Parathyroid adenoma (tissue), 2 donors: ENCODE measurements around the gene PTPN14.

Experiments used
- H2AFZ ChIP-seq: fragments of 300-600 bp; sonication (generic); one replicate; pipeline ENCODE4 v1.7.0; 2017; ENCODE audit warnings: antibody characterized with exemption, mild to moderate bottlenecking
- H3K27ac ChIP-seq: fragments of 300-600 bp; sonication (generic); one replicate; pipeline ENCODE4 v1.7.0; 2017
- H3K27me3 ChIP-seq: fragments of 300-600 bp; sonication (generic); one replicate; pipeline ENCODE4 v1.7.0; 2017; ENCODE audit warnings: low read length; ENCODE audit not compliant: control insufficient read depth, insufficient read depth
- H3K36me3 ChIP-seq: fragments of 300-600 bp; sonication (generic); one replicate; pipeline ENCODE4 v1.7.0; 2017; ENCODE audit warnings: low read length; ENCODE audit not compliant: control insufficient read depth, insufficient read depth
- H3K4me1 ChIP-seq: fragments of 300-600 bp; sonication (generic); one replicate; pipeline ENCODE4 v1.7.0; 2017; ENCODE audit warnings: control low read depth
- H3K4me2 ChIP-seq: fragments of 300-600 bp; sonication (generic); one replicate; pipeline ENCODE4 v1.7.0; 2017; ENCODE audit warnings: low read length
- H3K4me3 ChIP-seq: fragments of 300-600 bp; sonication (generic); one replicate; pipeline ENCODE4 v1.7.0; 2017; ENCODE audit warnings: low read depth, low read length
- H3K79me2 ChIP-seq: fragments of 300-600 bp; sonication (generic); one replicate; pipeline ENCODE4 v1.7.0; 2017; ENCODE audit warnings: control low read depth
- H3K9ac ChIP-seq: fragments of 300-600 bp; sonication (generic); one replicate; pipeline ENCODE4 v1.7.0; 2017; ENCODE audit warnings: mild to moderate bottlenecking
- H3K9me3 ChIP-seq: fragments of 300-600 bp; sonication (generic); one replicate; pipeline ENCODE4 v1.7.0; 2017; ENCODE audit warnings: low read length; ENCODE audit not compliant: control insufficient read depth
- CTCF ChIP-seq: fragments of 300-600 bp; sonication (generic); IDR thresholded peaks from one replicate; pipeline ENCODE4 v1.7.0; 2017; ENCODE audit warnings: antibody characterized with exemption, mild to moderate bottlenecking
- donor health status: primary hyperparathyroidism.

The PTPN14 gene

GRCh38 chr1:214569357-214570004, 18.1 kb upstream of the PTPN14 start:
- Histone ChIP-seq H3K27me3 (no peaks in the 10 kb centered on the region), H3K9me3 (no peaks in the 10 kb centered on the region), H3K36me3 (no peaks in the 10 kb centered on the region), H2AFZ (no peak overlapping the region), H3K4me1 (no peaks in the 10 kb centered on the region), H3K27ac (no peak overlapping the region), H3K9ac (no peak overlapping the region), H3K79me2 (no peaks in the 10 kb centered on the region), H3K4me3 (no peak overlapping the region), H3K4me2 (no peak overlapping the region)
- no peak for TF ChIP-seq CTCF

- Histone ChIP-seq H3K9ac (no peak overlapping the region), H2AFZ (no peak overlapping the region), H3K4me1 (no peaks in the 10 kb centered on the region), H3K9me3 (no peaks in the 10 kb centered on the region), H3K4me3 (no peak overlapping the region), H3K36me3 (no peaks in the 10 kb centered on the region), H3K79me2 (no peaks in the 10 kb centered on the region), H3K4me2 (no peak overlapping the region), H3K27me3 (no peaks in the 10 kb centered on the region), H3K27ac (no peak overlapping the region)
- no peak for TF ChIP-seq CTCF
These were observed 16.9 kb upstream of the PTPN14 start for GRCh38 chr1:214568328-214568727.

- H3K9ac ChIP-seq: no peak overlapping the region
- no peaks in the 10 kb centered on the region for H3K79me2 ChIP-seq
- no peak for TF ChIP-seq CTCF
- H3K27me3 ChIP-seq: no peaks in the 10 kb centered on the region
- no peaks in the 10 kb centered on the region for H3K36me3 ChIP-seq
- H3K9me3 ChIP-seq: no peaks in the 10 kb centered on the region
- H2AFZ ChIP-seq: no peak overlapping the region
- H3K4me2 ChIP-seq: no peak overlapping the region
- H3K4me1 ChIP-seq: no peaks in the 10 kb centered on the region
- no peak overlapping the region for H3K4me3 ChIP-seq
- no peak overlapping the region for H3K27ac ChIP-seq
These were observed 16.1 kb upstream of the PTPN14 start for GRCh38 chr1:214567481-214567980.

GRCh38 chr1:214566158-214567104, 15.0 kb upstream of the PTPN14 start:
- Histone ChIP-seq H3K4me2 (no peak overlapping the region), H3K4me3 (no peak overlapping the region), H2AFZ (no peak overlapping the region), H3K4me1 (no peaks in the 10 kb centered on the region), H3K27me3 (no peaks in the 10 kb centered on the region), H3K36me3 (no peaks in the 10 kb centered on the region), H3K9ac (no peak overlapping the region), H3K27ac (no peak overlapping the region), H3K79me2 (no peaks in the 10 kb centered on the region), H3K9me3 (no peaks in the 10 kb centered on the region)
- TF ChIP-seq CTCF: no peak
